ENCODE measurements around the gene ETS1. TPM values are rescaled to one million over a fixed set of nuclear protein-coding genes. Genes with fewer than 3 reads are reported as not detected.

Gene ETS1
- total RNA-seq, 1 donor from 2014 or later: 55.9 TPM

DNA sequence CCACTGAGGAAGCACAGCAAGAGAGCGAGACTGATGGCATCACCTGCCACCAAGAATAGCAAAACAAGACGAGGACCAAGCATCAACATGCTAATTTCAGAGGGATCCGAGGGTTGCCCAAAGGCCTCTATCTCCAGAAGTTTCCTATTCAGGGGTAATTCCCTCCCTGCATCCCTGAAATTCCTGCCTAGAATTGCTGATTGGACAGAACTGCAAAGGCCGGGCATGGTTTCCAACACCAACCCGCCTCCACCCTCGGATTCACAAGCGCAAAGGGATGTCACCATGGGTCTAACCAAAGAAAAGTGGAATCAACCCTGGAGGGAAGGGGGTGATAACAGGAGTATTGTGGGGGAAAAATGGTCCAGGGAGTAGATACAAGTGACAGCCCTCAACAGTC, 28.3 kb upstream of the ETS1 start:
- Mint-ChIP-seq H3K36me3 (ENCODE audit: low read depth) (no peaks in the 10 kb centered on the region), H3K27me3 (ENCODE audit: low read depth) (peaks cover 39% of the 10 kb centered on the region), H3K9me3 (no peaks in the 10 kb centered on the region), H3K4me3 (no peak overlapping the region), H3K27ac (ENCODE audit: unreplicated experiment) (no peak overlapping the region), H3K4me1 (peaks cover 30% of the 10 kb centered on the region)
- TF ChIP-seq CTCF (conservative IDR thresholded peaks at IDR 0.05): no peak
- no peak for DNase-seq (ENCODE audit: low read depth, low spot score)

GRCh38 chr11:128615076-128615475, 27.7 kb upstream of the ETS1 start:
- peaks cover 34% of the 10 kb centered on the region for H3K27me3 Mint-ChIP-seq (ENCODE audit: low read depth)
- peaks cover 31% of the 10 kb centered on the region for H3K4me1 Mint-ChIP-seq
- H3K9me3 Mint-ChIP-seq: no peaks in the 10 kb centered on the region
- H3K4me3 Mint-ChIP-seq: no peak overlapping the region
- no peak for TF ChIP-seq CTCF (conservative IDR thresholded peaks at IDR 0.05)
- no peak overlapping the region for H3K27ac Mint-ChIP-seq (ENCODE audit: unreplicated experiment)
- no peaks in the 10 kb centered on the region for H3K36me3 Mint-ChIP-seq (ENCODE audit: low read depth)
- no peak for DNase-seq (ENCODE audit: low read depth, low spot score)

- Mint-ChIP-seq H3K27me3 (ENCODE audit: low read depth) (peaks cover 31% of the 10 kb centered on the region), H3K4me3 (no peak overlapping the region), H3K27ac (ENCODE audit: unreplicated experiment) (no peak overlapping the region), H3K4me1 (peaks cover 35% of the 10 kb centered on the region), H3K9me3 (no peaks in the 10 kb centered on the region), H3K36me3 (ENCODE audit: low read depth) (no peaks in the 10 kb centered on the region)
- DNase-seq (ENCODE audit: low read depth, low spot score): no peak
- TF ChIP-seq CTCF (conservative IDR thresholded peaks at IDR 0.05): no peak
Observed at GRCh38 chr11:128614026-128614425, 26.7 kb upstream of the ETS1 start.

- DNase-seq (ENCODE audit: low read depth, low spot score): no peak
- Mint-ChIP-seq H3K36me3 (ENCODE audit: low read depth) (no peaks in the 10 kb centered on the region), H3K4me1 (peaks cover 31% of the 10 kb centered on the region), H3K9me3 (no peaks in the 10 kb centered on the region), H3K27ac (ENCODE audit: unreplicated experiment) (no peak overlapping the region), H3K27me3 (ENCODE audit: low read depth) (peaks cover 29% of the 10 kb centered on the region), H3K4me3 (no peak overlapping the region)
- no peak for TF ChIP-seq CTCF (conservative IDR thresholded peaks at IDR 0.05)
Observed at GRCh38 chr11:128613300-128613995, 26.1 kb upstream of the ETS1 start.

- Mint-ChIP-seq H3K36me3 (ENCODE audit: low read depth) (no peaks in the 10 kb centered on the region), H3K27me3 (ENCODE audit: low read depth) (peaks cover 24% of the 10 kb centered on the region), H3K27ac (ENCODE audit: unreplicated experiment) (no peak overlapping the region), H3K9me3 (no peaks in the 10 kb centered on the region), H3K4me3 (no peak overlapping the region), H3K4me1 (peaks cover 26% of the 10 kb centered on the region)
- no peak for DNase-seq (ENCODE audit: low read depth, low spot score)
- TF ChIP-seq CTCF (conservative IDR thresholded peaks at IDR 0.05): no peak
Observed at GRCh38 chr11:128610721-128611617, 23.6 kb upstream of the ETS1 start.
